Measurements from ENCODE around the gene ZNF296.
A peak's percentile ranks its signal among the peaks of the same experiment; 100 is the strongest.

Gene ZNF296

DNA sequence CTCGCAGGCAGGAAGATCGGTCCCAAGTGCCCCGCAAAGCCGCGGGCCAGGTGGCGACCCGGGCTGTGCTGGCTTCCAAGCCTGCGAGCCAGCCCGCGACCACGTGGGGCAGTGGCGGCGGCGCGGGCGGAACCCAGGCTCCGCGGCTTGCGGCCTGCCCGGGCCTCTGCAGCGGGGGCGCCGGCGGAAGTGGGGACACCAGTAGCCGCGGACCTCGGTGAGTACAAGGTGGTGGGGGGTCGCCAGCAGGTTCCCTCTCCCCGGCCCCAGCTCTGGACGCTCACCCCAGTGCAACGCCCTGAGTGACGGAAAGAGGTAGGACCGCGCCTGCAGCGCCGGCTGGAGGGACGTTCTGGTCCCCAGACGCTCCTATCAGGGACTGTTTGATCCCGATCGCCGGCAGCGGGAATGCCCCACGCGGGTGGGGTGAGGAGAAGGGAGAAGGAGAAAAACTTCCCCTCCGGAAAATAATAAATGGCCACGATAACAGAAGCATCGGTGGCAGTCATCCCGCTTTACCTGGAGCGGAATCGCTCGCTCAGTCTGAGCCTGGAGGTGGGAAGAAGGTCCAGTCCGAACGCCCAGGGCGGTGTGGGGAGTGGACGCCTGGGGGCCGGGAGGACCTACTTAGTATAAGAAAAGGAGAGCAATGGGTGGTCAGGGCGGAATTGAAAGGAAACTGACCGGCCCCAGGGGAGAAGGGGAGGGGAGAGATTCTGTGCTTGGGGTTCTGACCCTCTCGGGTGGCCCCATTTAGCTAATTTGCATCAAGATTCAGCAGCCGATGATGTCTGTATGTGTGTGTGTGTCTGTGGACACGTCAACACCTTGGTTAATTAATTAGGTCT is 3.0 kb upstream of the ZNF296 start, which contains the start of gene GEMIN7:
Gene GEMIN7 (plus strand): TSS at position 198 of the 848 bp plus-strand sequence. CDS start 10,855 bp downstream, outside the sequence.
- DNase-seq: peak; percentile 70 to 73 (median 71)

DNA sequence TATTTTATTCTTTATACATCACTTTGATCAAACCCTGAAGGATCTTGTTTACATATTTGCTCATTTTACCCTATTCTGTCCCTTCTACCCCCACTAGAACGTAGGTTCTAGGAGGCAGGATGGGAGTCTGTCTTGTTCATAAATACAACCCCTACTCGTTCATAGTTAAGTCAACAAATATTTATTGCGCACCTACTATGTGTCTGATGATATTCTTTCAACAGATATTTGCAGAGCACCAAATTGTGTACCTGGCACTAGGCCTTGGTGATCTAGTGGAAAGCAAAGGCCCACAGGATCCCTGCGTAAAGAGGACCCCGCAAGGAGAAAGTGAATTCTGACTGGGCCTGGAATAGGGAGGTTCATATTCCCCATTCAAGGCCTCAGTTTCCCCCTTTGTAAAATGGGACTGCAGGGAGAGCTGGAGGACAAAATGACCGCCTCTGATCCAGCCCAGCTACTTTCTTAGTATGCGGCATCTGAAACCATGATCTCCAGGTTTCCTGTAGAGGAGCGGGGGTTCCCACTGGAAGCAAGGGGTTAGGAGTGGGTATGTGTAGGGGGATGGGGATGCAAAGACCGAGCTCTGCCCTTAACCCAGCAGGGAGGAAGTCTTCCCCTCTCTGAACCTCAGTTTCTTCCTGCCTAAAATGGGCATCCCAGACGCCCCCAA is 2.2 kb upstream of the ZNF296 start:
- DNase-seq: no peak

DNA sequence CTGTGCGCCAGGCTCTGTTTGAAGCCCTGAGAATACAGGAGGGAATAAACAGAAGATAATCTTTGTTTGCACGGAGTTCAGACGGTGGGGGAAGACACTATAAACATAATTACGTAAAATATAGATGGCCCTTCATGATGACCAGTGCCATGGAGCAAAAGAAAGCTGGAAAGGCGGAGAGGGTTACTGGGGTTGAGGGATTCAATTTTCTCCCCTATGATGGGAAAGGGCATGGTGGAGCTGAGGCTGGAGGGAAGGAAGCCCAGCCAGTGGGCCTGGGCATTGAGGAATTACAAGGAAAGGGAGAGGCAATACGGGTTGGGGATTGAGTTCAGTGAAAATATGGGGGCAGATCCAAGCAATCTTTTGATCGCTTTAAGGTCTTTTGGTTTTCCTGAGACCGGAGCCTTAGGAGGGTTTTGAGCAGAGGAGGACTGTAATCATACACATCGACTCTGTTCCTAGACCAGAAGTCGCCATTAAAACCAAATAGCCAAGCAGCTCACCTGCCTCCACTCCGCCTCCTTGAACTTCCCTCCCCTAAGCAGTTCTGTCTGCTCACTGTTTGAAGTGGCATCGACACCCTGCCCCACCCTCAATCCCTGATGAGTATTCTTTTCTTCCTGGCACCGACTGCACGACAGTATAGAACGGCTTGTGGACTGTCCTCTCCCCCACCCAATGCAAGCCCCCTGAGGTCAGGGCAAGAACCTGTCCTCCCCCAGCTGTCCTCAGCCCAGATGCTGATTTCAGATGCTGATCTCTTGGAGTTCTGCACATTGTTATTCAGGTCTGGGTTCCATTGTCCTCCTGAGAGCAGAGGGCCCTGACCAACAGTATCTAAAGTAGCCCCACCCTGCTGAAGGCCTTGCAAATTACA is 813 bp upstream of the ZNF296 start:
- DNase-seq: no peak

DNA sequence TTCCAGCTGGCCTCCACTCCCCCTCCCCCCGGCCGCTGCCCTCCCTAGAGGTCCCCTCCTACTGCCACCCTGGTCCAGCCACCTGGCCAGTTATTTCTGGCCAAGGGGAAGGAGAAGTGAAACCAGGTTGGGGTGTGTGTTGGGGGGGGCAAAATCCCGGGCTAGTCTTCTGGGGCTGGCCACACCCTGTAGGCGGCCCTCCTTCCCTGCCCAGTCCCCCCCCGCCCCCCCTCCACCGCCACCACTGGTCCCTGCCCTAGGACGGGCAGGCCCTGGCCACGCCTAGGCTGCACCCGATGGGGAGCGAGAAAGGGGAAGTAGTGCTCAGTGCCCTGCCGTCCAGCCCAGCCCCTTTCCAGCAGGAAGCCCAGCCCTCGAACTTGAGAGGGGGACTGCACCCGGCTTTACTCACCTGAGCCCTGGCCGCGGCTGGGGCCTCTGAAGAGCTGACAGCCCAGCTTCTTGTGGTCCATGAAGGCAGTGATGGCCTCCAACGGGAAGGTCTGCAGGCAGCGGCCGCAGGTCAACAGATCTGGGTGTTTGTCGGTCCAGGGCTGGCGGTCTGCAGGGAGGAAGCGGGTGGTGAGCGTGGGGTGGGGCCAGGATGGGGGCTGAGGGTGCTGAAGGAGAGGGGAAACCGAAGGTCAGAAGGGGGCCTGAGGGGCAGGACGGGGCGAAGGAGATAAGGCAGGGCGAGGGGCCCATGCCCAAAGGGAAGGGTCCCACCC is 813 bp downstream of the ZNF296 start:
- peak in 3 of 4 experiments; percentile 20 to 35 (median 26) for DNase-seq

DNA sequence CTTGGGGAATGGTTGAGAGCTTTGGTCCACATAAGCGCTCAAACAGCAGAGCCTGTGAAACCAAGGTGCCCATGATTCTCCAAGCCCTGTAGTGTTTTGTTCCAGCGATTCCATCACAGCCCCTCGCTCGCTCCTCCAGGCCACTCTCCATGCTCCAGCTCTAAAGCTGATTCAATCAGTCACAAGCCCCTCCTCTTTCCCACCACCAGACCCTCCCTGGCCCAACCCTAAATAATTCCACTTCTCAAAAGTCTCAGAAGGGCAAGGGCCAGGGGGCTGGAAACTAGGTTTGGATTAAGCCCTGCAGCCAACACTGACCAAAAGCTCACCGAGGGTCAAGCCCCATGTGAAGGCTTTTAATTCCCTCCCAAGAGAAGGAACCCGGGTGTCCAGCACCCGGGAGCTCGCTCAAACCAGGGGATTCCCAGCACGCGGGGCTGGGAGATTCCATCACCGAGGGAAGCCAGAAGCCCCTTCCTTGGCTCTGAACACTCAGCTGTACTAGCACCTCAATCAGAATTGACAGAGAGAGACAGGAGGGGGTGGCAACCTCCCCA is 1.5 kb downstream of the ZNF296 start:
- no peak for DNase-seq

DNA sequence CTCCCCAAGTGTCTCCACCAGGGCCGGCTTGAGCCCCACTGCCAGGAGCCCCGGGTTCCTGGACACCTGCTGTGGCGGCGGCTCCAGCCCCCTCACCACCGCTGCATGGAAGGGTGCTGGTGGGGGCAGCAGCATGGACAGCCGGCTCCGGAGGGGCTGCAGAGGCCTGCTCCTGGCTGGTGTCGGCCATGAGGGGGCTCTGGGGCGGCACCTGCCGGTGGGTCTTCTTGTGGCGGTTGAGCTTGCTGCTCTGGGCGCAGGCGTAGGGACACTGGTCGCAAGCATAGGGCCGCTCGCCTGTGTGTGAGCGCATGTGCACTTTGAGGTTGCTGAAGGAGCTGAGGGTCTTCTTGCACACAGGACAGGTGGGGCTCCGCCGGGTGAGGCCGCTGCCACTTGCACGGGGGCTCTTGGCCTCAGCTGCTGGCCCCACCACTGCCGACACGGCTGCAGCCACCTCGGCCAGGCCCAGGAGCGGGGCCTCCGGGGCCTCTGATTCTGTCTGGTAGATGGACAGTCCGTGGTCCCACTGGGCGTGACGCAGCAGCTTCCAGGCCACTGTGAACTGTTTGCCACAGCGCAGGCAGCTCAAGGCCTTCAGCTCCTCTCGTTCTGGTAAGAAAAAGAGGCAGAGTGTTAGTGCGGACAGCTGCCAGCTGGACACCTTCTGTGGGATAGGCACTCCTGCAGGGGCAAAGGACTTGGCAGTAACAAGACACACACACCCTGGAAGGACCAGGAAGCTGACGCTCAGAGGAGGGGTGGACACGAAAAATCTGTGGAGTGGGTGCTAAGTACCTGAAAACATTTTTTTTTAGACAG is 4.1 kb downstream of the ZNF296 start:
- no peak for DNase-seq

DNA sequence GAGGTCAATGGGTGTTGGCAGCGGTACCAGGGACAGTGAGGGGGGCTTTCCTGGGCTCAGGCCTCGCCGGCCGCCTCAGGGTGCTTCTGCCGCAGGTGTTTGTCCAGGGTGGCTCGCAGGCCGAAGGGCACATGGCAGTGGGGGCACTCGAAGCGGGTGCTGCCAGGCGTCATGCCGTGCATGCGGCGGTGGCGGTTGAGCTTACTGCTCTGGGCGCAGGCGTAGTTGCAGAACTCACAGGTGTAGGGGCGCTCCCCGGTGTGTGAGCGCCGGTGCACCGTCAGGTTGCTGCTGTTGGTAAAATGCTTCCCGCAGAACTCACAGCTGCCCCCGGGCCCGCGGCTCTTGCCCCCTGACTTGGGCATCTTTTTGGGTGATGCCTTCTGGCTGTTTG is 4.7 kb downstream of the ZNF296 start:
- no peak for DNase-seq

DNA sequence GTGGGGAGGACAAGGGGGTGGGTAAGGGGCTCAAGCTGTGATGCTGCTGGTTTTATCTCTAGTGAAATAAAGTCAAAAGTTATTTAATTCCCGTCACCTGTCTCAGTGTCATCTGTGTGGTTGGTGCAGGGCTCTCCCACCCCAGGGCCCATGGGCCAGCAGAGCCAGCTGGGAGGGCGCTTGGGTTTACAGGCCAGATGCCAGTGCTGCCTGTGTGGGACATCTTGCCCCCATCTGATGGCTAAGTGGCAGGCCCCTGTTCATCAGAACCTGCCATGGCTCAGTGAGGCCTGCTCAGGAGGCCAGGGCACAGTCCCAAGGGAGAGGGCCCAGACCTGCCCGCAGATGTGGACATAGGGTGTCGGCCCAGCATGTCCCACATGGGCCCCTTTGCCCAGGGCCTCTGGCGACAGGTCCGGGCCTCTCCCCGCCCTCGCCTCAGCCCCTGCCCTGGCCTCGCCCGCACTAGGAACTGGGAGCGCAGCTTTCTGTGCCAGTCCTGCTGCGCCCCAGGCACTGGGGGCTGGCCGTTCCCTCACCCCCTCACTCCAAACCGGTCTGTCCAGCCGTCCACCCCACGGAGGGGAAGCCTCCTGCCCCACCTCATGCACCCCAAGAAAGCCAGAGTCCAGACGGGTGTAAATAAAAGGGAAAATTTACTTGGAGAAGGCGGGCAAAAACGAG is 5.3 kb downstream of the ZNF296 start:
- no peak for DNase-seq

DNA sequence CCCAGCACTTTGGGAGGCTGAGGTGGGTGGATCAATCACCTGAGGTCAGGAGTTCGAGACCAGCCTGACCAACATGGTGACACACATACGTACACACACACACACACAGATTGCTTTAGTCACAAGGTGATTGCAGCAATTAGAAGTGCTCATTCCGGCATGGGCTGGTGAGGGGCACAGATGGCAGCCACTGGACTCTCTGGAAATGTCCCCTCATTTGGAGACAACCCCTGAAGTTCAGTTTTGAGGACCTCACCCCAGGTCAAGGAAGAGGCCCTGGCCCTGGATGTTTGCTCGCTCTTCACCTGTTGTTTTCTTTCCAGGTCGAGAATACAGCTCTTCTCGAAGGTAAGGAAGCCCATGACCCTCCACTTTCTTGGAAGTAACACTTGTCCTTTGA is 6.1 kb downstream of the ZNF296 start:
- DNase-seq: no peak

DNA sequence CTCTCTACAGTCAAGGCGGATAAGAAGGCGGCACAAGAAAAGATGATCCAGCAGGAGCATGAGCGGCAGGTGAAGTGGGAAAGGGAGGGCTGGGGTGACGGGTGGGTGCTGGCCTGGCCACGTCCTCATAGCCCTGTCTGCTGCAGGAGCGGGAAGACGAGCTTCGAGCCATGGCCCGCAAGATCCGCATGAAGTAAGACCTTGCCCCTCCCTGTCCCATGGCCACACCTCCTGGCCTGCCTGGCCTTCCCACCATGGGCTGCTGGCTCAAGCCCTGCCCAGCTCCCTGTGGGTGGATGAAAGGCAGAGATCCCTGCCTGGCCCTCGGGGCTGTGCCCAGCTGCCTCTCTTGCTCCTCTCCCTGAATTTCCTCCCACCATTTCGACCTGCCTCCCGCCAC is 7.2 kb downstream of the ZNF296 start:
- DNase-seq: no peak

DNA sequence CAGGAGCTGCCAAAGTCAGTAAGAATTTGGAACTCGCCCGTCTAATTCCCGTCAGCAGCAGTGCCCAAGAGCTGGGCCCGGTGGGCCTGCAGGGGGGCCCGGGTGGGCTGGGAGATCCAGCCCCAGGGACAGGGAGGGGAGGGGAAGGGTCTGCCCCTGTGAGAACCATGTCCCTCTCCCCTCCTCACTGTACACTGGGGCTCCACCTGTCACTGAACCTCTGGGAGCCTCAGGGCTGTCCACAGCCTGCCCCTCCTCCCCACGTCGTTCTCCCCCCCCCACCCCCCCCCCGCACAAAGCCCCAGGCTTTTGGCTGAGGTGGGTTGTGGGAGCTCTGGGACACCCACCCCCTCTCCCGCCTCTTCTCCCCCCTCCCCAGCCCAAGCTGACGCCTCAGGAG is 8.2 kb downstream of the ZNF296 start:
- no peak for DNase-seq

DNA sequence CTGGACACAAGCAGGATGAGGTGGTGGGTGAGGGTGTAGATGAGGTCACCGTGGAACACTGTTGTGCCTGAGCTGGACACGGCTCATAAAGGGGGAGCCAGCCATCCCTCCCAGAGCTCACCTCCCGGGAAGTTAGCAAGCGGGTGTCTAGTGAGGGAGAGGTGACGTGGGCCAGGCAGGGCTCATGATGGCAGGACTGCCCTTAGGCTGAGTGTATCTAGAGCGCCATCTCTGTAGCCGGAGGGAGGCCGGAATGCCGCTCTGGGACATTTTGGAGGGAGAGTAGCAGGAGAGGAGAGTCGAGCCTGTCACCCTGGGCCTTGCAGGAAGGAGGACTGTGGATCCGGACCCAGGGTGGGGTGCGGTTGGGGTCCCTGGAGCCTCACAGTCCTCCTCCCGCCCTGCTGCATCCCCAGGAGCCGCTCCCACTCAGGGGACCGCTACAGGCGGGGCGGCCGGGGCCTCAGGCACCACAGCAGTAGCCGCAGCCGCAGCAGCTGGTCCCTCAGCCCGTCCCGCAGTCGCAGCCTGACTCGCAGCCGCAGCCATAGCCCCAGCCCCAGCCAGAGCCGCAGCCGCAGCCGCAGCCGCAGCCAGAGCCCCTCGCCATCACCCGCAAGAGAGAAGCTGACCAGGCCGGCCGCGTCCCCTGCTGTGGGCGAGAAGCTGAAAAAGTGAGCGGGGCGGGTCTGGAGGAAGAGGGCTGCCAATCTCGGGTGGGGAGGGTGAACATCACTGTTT is 9.2 kb downstream of the ZNF296 start:
- no peak for DNase-seq

DNA sequence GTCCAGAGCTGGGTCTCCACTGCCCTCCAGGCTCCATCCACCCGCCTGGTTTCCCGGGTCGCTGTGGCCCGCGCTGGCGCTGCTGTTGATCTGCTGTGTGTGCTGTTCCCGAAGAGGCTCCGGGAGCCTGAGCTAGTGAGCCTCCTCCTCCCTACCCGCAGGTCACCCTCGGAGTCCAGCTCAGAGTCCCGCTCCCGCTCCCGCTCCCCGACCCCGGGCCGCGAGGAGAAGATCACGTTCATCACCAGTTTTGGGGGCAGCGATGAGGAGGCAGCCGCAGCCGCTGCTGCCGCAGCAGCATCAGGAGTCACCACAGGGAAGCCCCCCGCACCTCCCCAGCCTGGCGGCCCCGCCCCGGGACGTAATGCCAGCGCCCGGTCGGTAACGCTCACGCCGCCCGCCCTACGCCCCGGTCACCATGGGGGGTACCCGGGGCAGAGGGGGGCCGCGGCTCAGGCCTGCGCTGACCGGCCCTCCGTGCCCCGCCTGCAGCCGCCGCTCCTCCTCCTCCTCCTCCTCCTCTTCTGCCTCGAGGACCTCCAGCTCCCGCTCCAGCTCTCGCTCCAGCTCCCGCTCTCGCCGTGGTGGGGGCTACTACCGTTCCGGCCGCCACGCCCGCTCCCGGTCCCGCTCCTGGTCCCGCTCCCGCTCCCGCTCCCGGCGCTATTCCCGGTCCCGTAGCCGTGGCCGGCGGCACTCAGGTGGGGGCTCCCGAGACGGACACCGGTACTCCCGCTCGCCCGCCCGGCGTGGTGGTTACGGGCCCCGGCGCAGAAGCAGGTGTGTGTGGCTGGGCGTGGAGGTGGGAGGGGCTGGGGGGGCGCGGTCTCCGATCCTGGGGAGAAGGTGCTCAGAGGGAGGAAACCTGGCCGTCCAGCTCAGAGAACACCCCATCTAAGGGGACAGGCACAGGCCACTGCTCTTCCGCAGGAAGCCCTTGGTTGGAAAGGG is 12.2 kb downstream of the ZNF296 start:
- DNase-seq: no peak

DNA sequence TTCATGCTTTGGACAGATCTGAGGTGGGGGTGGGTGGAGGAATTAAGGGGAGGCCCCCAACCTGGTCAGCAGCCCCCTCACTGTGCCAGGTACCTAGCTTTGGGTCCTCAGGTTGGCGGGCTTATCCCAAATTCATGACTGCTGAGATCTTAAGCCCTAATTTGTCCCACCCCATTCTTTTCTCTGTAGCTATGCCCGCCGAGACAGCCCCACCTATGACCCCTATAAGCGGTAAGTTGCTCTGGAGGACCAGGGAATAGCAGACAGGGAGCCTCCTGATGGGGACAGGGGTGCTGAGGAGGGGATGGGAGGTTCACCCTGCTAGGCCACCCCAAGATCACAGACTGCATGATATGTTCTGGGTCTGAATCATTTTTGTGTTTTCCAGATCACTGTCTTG is 14.3 kb downstream of the ZNF296 start:
- no peak for DNase-seq

DNA sequence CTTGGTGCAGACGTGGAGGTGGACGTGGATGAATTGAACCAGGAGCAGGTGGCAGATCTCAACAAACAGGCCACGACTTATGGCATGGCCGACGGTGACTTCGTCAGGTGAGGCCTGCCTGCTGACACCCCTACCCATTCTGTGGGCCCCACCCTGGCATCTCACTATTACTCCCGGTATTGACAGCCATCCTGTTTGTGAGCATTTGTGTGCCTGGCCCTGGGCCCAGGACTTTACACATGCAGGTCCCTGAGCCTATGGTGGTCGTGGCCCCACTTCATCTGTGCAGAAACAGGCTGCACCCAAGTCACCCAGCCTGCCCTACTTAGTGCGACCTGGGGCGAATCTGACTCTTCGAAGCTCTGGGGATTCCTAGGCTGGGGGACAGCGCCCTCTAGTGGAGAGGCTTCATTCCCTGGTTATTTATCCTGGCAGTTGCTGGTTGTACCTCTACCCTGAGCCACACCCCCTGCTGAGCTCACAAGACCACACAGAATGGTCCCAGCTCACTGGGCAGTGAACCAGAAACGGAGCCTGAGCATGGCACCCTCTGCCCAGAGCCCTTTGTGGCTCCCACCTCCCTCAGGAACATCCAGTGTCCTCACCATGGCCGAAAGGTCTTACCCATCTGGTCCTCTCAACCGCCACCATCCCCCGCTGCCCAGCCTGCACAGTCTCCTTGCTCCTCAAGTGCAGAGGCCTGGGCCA is 16.9 kb downstream of the ZNF296 start:
- peak; percentile 64 to 76 (median 70) for DNase-seq

DNA sequence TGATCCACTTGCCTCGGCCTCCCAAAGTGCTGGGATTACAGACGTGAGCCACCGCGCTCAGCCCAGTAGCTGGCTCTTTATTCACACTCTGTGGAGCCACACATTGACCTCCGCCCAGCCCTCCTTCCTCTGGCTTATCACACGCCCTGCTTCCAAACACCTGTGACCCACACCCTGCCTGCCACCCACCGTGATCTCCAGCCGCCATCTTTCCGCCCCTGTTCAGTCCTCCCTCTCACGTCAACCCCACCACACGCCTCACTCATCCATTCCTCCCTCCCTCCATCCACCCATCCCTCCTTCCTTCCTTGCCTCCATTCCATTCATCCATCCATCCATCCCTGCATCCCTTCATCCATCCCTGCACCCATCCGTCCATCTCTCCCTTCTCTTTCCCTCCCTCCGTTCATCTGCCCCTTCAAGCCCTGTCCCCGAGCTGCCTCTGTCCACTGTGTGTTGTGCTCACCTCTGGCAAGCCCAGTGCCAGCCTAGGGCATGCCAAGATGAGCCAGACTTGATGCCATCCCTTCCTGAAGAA is 17.6 kb downstream of the ZNF296 start:
- DNase-seq: no peak

DNA sequence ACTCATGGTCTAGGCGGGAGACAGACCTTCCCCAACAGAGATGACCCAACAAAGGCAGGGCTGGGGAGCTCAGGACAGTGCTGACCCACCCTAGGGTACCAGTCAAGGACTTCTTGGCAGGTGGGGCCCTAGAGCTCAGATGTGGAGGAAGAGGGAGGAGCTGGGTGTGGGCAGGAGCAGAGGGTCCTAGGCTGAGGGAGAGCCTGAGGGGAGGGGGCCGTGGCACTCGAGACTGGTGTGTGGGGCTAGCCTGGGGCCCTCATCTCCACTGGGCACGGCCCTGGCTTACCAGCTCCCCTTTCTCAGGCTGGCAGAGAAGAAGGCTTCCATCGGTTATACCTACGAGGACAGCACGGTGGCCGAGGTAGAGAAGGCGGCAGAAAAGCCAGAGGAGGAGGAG is 18.8 kb downstream of the ZNF296 start:
- DNase-seq: no peak

DNA sequence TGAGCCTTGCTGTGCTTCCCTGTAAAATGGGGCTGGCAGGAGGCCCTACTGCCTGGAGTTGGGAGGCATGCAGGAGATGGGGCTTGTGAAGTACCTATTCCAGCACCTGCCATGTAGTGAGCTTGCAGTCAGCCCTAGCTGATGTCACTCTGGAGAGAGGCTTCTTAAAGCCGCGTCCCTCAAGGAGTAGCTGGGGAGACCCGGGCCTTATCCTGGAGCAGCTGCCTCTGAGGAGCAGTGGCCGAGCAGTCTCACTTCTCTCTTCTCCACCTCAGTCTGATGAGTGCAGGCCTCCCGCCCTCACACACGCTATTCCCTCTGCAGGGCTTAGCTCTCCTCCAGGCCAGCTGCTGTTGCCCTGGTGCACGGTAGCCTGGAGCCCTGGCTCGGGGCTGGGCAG is 19.4 kb downstream of the ZNF296 start:
- no peak for DNase-seq

Data from activated CD4-positive, CD25-positive, alpha-beta regulatory T cell (primary cell).